OCI-LY1 (cell line): ENCODE measurements around the gene PIGB.
A peak's percentile ranks its signal among the peaks of the same experiment; 100 is the strongest.

Experiments
- H2AFZ ChIP-seq: fragments of 200-600 bp; sonication (generic), shearing (Covaris generic); 2 replicates; pipeline ENCODE4 v1.6.0; 2014; ENCODE audit warnings: antibody characterized with exemption, mild to moderate bottlenecking, low read length
- H3F3A ChIP-seq: fragments of 200-600 bp; sonication (generic), shearing (Covaris generic); 2 replicates; pipeline ENCODE4 v1.6.0; 2014; ENCODE audit warnings: mild to moderate bottlenecking, antibody characterized with exemption, low read length, moderate library complexity; ENCODE audit not compliant: insufficient read depth
- H3K27ac ChIP-seq: fragments of 200-600 bp; sonication (generic); 2 replicates; pipeline ENCODE4 v1.5.1; 2014; ENCODE audit warnings: low read length, mixed run types, mild to moderate bottlenecking, low read depth; ENCODE audit not compliant: poor library complexity, severe bottlenecking
- H3K27me3 ChIP-seq: fragments of 200-600 bp; sonication (generic); 2 replicates; pipeline ENCODE4 v1.6.0; 2014; ENCODE audit warnings: antibody characterized with exemption, mild to moderate bottlenecking, low read length, moderate library complexity; ENCODE audit not compliant: insufficient read depth
- H3K36me3 ChIP-seq: fragments of 200-600 bp; sonication (generic); 2 replicates; pipeline ENCODE4 v1.6.1; 2014; ENCODE audit warnings: mild to moderate bottlenecking, antibody characterized with exemption, low read length, moderate library complexity, mixed read lengths; ENCODE audit not compliant: insufficient read depth
- H3K4me1 ChIP-seq: fragments of 200-600 bp; sonication (generic); 2 replicates; pipeline ENCODE4 v1.5.1; 2014; ENCODE audit warnings: mild to moderate bottlenecking, low read length, moderate library complexity; ENCODE audit not compliant: insufficient read depth, severe bottlenecking
- H3K4me2 ChIP-seq: fragments of 200-600 bp; sonication (generic), shearing (Covaris generic); 2 replicates; pipeline ENCODE4 v1.6.1; 2014; ENCODE audit warnings: low read length
- H3K4me3 ChIP-seq: fragments of 200-600 bp; sonication (generic); 2 replicates; pipeline ENCODE4 v1.5.1; 2014; ENCODE audit warnings: low read length, low read depth, mild to moderate bottlenecking, mixed read lengths; ENCODE audit not compliant: poor library complexity, severe bottlenecking
- H3K79me2 ChIP-seq: fragments of 200-600 bp; shearing (Covaris generic); 2 replicates; pipeline ENCODE4 v1.6.1; 2016; ENCODE audit warnings: mixed run types, low read length, mixed read lengths; ENCODE audit not compliant: insufficient read depth
- H3K9ac ChIP-seq: fragments of 200-600 bp; sonication (generic), shearing (Covaris generic); 2 replicates; pipeline ENCODE4 v1.6.1; 2014; ENCODE audit warnings: mild to moderate bottlenecking, low read length, mixed read lengths
- H3K9me2 ChIP-seq: fragments of 200-600 bp; sonication (generic), shearing (Covaris generic); 2 replicates; pipeline ENCODE4 v1.6.1; 2014; ENCODE audit warnings: low read depth, mild to moderate bottlenecking, low read length, mixed read lengths
- H3K9me3 ChIP-seq: fragments of 200-600 bp; shearing (Covaris generic); 2 replicates; pipeline ENCODE4 v1.6.1; 2014; ENCODE audit warnings: low read length, mixed read lengths
- H4K20me1 ChIP-seq: fragments of 200-600 bp; sonication (generic), shearing (Covaris generic); 2 replicates; pipeline ENCODE4 v1.6.0; 2016; ENCODE audit warnings: mild to moderate bottlenecking, low read length; ENCODE audit not compliant: insufficient read depth
- EZH2 ChIP-seq: fragments of 200-600 bp; sonication (generic), shearing (Covaris generic); IDR thresholded peaks from 2 replicates; pipeline ENCODE4 v1.8.0; 2017; ENCODE audit warnings: borderline replicate concordance, mixed run types, mild to moderate bottlenecking, antibody characterized with exemption, low read length, moderate library complexity, mixed read lengths
- TF ChIP-seq, protein P1 (sequence below): fragments of 200-600 bp; sonication (generic), shearing (Covaris generic); IDR thresholded peaks from 2 replicates; pipeline ENCODE4 v1.5.1; 2017; ENCODE audit warnings: mild to moderate bottlenecking, antibody characterized with exemption, low read length, moderate library complexity, mixed read lengths

Gene PIGB

DNA sequence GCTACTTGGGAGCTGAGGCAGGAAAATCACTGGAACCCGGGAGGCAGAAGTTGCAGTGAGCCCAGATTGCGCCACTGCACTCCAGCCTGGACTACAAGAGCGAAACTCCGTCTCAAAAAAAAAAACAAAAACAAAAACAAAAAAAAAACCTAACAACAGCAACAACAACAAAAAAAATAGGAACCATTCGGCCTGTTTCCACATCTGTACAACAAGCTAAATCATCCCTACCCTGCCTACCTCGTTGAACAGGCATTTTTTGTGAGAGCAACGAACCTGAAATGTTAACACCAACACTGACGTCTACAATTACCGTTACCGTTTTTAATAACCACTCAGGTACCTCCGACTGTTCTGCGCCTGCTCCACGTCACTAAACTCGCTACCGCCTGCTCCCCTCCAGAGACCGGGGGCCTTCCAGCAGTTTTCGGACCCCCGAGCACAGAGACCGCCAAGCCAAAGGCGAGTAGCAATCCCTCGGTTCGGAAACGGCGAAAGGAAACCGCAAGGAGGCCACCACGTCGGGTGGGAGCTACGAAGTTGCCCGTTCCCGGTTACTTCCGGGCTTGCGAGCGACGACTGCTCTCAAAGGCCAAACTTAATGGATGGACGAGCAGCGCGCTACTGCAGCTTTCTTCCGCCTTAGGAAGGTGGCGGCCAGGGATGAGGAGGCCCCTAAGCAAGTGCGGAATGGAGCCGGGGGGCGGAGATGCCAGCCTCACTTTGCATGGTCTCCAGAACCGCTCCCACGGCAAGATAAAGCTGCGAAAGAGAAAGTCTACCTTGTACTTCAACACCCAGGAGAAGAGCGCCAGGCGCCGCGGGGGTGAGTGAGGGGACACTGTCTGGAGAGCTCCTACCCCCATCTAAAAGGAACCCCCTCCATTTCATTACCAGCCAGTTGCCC, at the start of gene PIGB, which contains the start of gene PIGBOS1:
PIGB (plus strand) TSS at position 635 of the 907 bp plus-strand sequence; CDS start at position 664, 29 bp downstream.
PIGBOS1 (minus strand) TSS at position 536 of the 907 bp plus-strand sequence. CDS start 1,331 bp downstream, outside the sequence.
- Histone ChIP-seq H3K4me3 (peak within 1 kb of the TSS; percentile 87), H2AFZ (peak within 1 kb of the TSS; percentile 66), H3K27me3 (no peaks in the 10 kb centered on the region), H3K36me3 (peaks cover 14% of the 10 kb centered on the region; the same call in 1 of the 2 replicates), H4K20me1 (no peaks in the 10 kb centered on the region), H3K79me2 (peaks cover 46% of the 10 kb centered on the region), H3K9me2 (no peaks in the 10 kb centered on the region), H3K9me3 (no peaks in the 10 kb centered on the region), H3F3A (peaks cover 6% of the 10 kb centered on the region), H3K4me2 (peak within 1 kb of the TSS; percentile 89), H3K4me1 (peaks cover 48% of the 10 kb centered on the region), H3K27ac (peak within 1 kb of the TSS; percentile 89), H3K9ac (peak within 1 kb of the TSS; percentile 90)
- TF ChIP-seq EZH2, result no peak
- TF ChIP-seq, protein P1, sequence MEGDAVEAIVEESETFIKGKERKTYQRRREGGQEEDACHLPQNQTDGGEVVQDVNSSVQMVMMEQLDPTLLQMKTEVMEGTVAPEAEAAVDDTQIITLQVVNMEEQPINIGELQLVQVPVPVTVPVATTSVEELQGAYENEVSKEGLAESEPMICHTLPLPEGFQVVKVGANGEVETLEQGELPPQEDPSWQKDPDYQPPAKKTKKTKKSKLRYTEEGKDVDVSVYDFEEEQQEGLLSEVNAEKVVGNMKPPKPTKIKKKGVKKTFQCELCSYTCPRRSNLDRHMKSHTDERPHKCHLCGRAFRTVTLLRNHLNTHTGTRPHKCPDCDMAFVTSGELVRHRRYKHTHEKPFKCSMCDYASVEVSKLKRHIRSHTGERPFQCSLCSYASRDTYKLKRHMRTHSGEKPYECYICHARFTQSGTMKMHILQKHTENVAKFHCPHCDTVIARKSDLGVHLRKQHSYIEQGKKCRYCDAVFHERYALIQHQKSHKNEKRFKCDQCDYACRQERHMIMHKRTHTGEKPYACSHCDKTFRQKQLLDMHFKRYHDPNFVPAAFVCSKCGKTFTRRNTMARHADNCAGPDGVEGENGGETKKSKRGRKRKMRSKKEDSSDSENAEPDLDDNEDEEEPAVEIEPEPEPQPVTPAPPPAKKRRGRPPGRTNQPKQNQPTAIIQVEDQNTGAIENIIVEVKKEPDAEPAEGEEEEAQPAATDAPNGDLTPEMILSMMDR, result no peak

DNA sequence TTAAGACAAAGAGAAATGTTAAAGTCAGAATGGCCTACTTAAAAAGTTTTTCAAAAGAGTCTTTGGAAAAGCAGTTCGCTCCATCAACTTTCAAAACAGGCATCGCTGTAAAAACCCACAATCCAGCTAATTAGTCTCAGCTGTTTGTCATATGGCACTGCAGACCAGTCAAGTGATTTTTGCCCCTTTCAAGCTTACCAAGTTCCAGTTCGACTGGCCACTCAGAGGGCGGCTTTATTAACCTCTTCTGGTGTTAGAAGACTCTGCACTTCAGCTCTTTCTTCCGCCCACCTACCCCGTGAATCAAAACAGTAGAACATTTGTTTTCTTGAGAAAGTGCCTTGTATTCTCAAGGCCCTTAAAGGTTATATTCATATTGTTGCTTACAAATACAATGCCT, 48.7 kb upstream of the PIGB start:
- H3K9me2 ChIP-seq, result no peaks in the 10 kb centered on the region
- peaks cover 22% of the 10 kb centered on the region for H3K4me1 ChIP-seq
- H3K9ac ChIP-seq, result no peak overlapping the region
- H3K79me2 ChIP-seq, result peaks cover 5% of the 10 kb centered on the region; the same call in 1 of the 2 replicates
- H3K4me3 ChIP-seq, result no peak overlapping the region
- no peaks in the 10 kb centered on the region for H4K20me1 ChIP-seq
- H3K9me3 ChIP-seq, result 0 out of 2 replicates have a peak, but pooled peaks cover 3% of the 10 kb centered on the region
- TF ChIP-seq EZH2, result no peak
- TF ChIP-seq, protein P1, result no peak
- H3K27me3 ChIP-seq, result no peaks in the 10 kb centered on the region
- H3K27ac ChIP-seq, result no peak overlapping the region
- H3K4me2 ChIP-seq, result no peak overlapping the region
- H3K36me3 ChIP-seq, result no peaks in the 10 kb centered on the region
- no peak overlapping the region for H2AFZ ChIP-seq
- no peaks in the 10 kb centered on the region for H3F3A ChIP-seq

DNA sequence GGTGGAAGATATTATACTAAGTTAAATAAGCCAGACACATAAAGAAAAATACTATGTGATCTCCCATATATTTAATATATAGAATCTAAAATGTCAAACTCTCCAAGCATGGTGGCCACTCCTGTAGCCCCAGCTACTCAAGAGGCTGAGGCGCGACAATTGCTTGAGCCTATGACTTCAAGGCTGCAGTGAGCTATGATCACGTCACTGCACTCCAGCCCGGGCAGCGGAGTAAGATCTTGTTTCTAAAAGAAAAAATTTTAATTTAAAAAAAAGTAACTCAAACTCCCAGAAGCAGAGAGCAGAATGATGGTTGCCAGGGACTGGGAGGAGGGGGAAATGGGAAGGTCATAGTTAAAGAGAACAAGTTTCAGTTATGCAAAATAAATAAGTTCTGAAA, 42.7 kb upstream of the PIGB start:
- Histone ChIP-seq H3K9ac (no peak overlapping the region), H3K9me3 (0 out of 2 replicates have a peak, but pooled peaks cover 3% of the 10 kb centered on the region), H3K79me2 (peaks cover 14% of the 10 kb centered on the region; the same call in 1 of the 2 replicates), H3K4me3 (no peak overlapping the region), H3K4me1 (peaks cover 31% of the 10 kb centered on the region), H2AFZ (no peak overlapping the region), H3F3A (no peaks in the 10 kb centered on the region), H3K4me2 (no peak overlapping the region), H3K27me3 (no peaks in the 10 kb centered on the region), H3K9me2 (no peaks in the 10 kb centered on the region), H3K27ac (no peak overlapping the region), H3K36me3 (no peaks in the 10 kb centered on the region), H4K20me1 (no peaks in the 10 kb centered on the region)
- TF ChIP-seq EZH2, result no peak
- TF ChIP-seq, protein P1, result no peak
